Fibroblast of lung (primary cell): ENCODE data around the gene LVRN. TPM values are rescaled to one million over a fixed set of nuclear protein-coding genes. Genes with fewer than 3 reads are reported as not detected.

Experiments
- DNase-seq, 2 donors: peaks; one replicate each; pipeline versions ENCODE4 v3.0.0 to v3.0.0-alpha.2; 2010; ENCODE audit warnings: low read depth in 2 of 2
- H2AFZ ChIP-seq: 2 replicates; pipeline ENCODE4 v1.5.1; 2012; ENCODE audit warnings: low read length, control low read depth, inconsistent platforms
- H3K27ac ChIP-seq: 2 replicates; pipeline ENCODE4 v1.5.1; 2011; ENCODE audit warnings: low read length, control low read depth; ENCODE audit not compliant: insufficient read depth
- H3K27me3 ChIP-seq: 2 replicates; pipeline ENCODE4 v1.5.1; 2011; ENCODE audit warnings: mild to moderate bottlenecking, low read length; ENCODE audit not compliant: control insufficient read depth, insufficient read depth
- H3K36me3 ChIP-seq: 2 replicates; pipeline ENCODE4 v1.5.1; 2011; ENCODE audit warnings: low read length; ENCODE audit not compliant: control insufficient read depth, insufficient read depth
- H3K4me1 ChIP-seq: 2 replicates; pipeline ENCODE4 v1.5.1; 2011; ENCODE audit warnings: low read length; ENCODE audit not compliant: control insufficient read depth, insufficient read depth; ENCODE audit errors: extremely low read depth
- H3K4me2 ChIP-seq: 2 replicates; pipeline ENCODE4 v1.5.1; 2011; ENCODE audit warnings: low read length, control low read depth; ENCODE audit not compliant: insufficient read depth; ENCODE audit errors: extremely low read depth
- H3K4me3 ChIP-seq, 4 experiments: fragments of 200-600 bp in 1 of 4; sonication (generic) in 1 of 4; replicated peaks in 1 of 4; 2 replicates each; pipeline ENCODE4 v1.5.1; 2011 to 2016; ENCODE audit warnings: low read length in 4 of 4, low read depth in 3 of 4, mild to moderate bottlenecking in 3 of 4, control low read depth in 2 of 4, inconsistent platforms in 1 of 4, mixed read lengths in 1 of 4; ENCODE audit not compliant: insufficient read depth in 1 of 4; ENCODE audit errors: control extremely low read depth in 1 of 4
- H3K79me2 ChIP-seq: 2 replicates; pipeline ENCODE4 v1.5.1; 2012; ENCODE audit warnings: mild to moderate bottlenecking, low read length, inconsistent platforms; ENCODE audit not compliant: control insufficient read depth, insufficient read depth
- H3K9ac ChIP-seq: 2 replicates; pipeline ENCODE4 v1.5.1; 2011; ENCODE audit warnings: mild to moderate bottlenecking, low read length, control low read depth; ENCODE audit not compliant: insufficient read depth
- H3K9me3 ChIP-seq: 2 replicates; pipeline ENCODE4 v1.5.1; 2012; ENCODE audit warnings: low read depth, low read length; ENCODE audit not compliant: control insufficient read depth, insufficient read depth
- H4K20me1 ChIP-seq: 2 replicates; pipeline ENCODE4 v1.5.1; 2011; ENCODE audit warnings: low read length; ENCODE audit not compliant: control insufficient read depth, insufficient read depth; ENCODE audit errors: extremely low read depth
- CTCF ChIP-seq, 2 donors: IDR thresholded peaks in 1 of 2; conservative IDR thresholded peaks in 1 of 2; 1 replicate in 1 of 2; 2 replicates in 1 of 2; pipeline ENCODE4 v1.5.1; 2011 to 2012; ENCODE audit warnings: low read length in 2 of 2, control low read depth in 1 of 2, inconsistent platforms in 1 of 2, low read depth in 1 of 2, mild to moderate bottlenecking in 1 of 2
- EZH2 ChIP-seq: IDR thresholded peaks from 2 replicates; pipeline ENCODE4 v1.5.1; 2012; ENCODE audit warnings: low read length, control low read depth, mild to moderate bottlenecking; ENCODE audit errors: missing control alignments
- polyA plus RNA-seq, 2 donors: library from polyadenylated mRNA; depleted of rRNA in 1 of 2; stranded (reverse) in 1 of 2; unstranded in 1 of 2; fragments of >200 nt; gene quantifications; 2 replicates each; pipeline ENCODE4 v1.2.1, GENCODE V29; 2011 to 2012; ENCODE audit warnings: missing spikeins in 1 of 2
- total RNA-seq: library from RNA; depleted of rRNA; stranded (reverse); fragments of >200 nt; gene quantifications from 2 replicates; pipeline ENCODE4 v1.2.1, GENCODE V29; 2014

LVRN gene
- total and polyA plus RNA-seq, 2 donors (not counting 1 experiment from before 2014, with no cell fraction given): 0.10 to 0.17 TPM

- no peak overlapping the region for H3K9ac ChIP-seq
- H3K36me3 ChIP-seq: no peaks in the 10 kb centered on the region
- no peak overlapping the region for H3K4me3 ChIP-seq
- H3K9me3 ChIP-seq: no peaks in the 10 kb centered on the region
- no peaks in the 10 kb centered on the region for H3K27me3 ChIP-seq
- TF ChIP-seq EZH2 (no peak), CTCF (conservative IDR thresholded peaks at IDR 0.05 in 1 of 2, IDR thresholded peaks at IDR 0.05 in 1 of 2; ENCODE audit: low read depth in 1 of 2, low read length in 2 of 2) (no peak)
- H3K79me2 ChIP-seq: no peaks in the 10 kb centered on the region
- no peak overlapping the region for H2AFZ ChIP-seq
- H4K20me1 ChIP-seq: no peaks in the 10 kb centered on the region
- DNase-seq: no peak
- H3K4me1 ChIP-seq: no peaks in the 10 kb centered on the region
- H3K27ac ChIP-seq: no peak overlapping the region
- H3K4me2 ChIP-seq: no peak overlapping the region
These were observed 26.2 kb upstream of the LVRN start for GRCh38 chr5:115936031-115936430.

GRCh38 chr5:115939059-115939458, 23.2 kb upstream of the LVRN start:
- Histone ChIP-seq H3K79me2 (no peaks in the 10 kb centered on the region), H3K4me2 (no peak overlapping the region), H3K9ac (no peak overlapping the region), H3K36me3 (no peaks in the 10 kb centered on the region), H2AFZ (no peak overlapping the region), H3K4me3 (no peak overlapping the region), H3K27ac (no peak overlapping the region), H4K20me1 (no peaks in the 10 kb centered on the region), H3K4me1 (no peaks in the 10 kb centered on the region), H3K27me3 (no peaks in the 10 kb centered on the region), H3K9me3 (no peaks in the 10 kb centered on the region)
- TF ChIP-seq EZH2 (no peak), CTCF (conservative IDR thresholded peaks at IDR 0.05 in 1 of 2, IDR thresholded peaks at IDR 0.05 in 1 of 2; ENCODE audit: low read depth in 1 of 2, low read length in 2 of 2) (no peak)
- DNase-seq: peak in 1 of 2 donors; percentile 2

GRCh38 chr5:115940080-115940810, 22.0 kb upstream of the LVRN start:
- Histone ChIP-seq H3K4me1 (no peaks in the 10 kb centered on the region), H3K9me3 (no peaks in the 10 kb centered on the region), H3K27ac (no peak overlapping the region), H3K79me2 (no peaks in the 10 kb centered on the region), H3K9ac (no peak overlapping the region), H2AFZ (no peak overlapping the region), H3K4me3 (no peak overlapping the region), H4K20me1 (no peaks in the 10 kb centered on the region), H3K27me3 (no peaks in the 10 kb centered on the region), H3K4me2 (no peak overlapping the region), H3K36me3 (no peaks in the 10 kb centered on the region)
- TF ChIP-seq EZH2: no peak
- no peak for TF ChIP-seq CTCF (conservative IDR thresholded peaks at IDR 0.05 in 1 of 2, IDR thresholded peaks at IDR 0.05 in 1 of 2; ENCODE audit: low read depth in 1 of 2, low read length in 2 of 2)
- no peak for DNase-seq
